ENCODE results near the gene FAAP20. TPM values are rescaled to one million over a fixed set of nuclear protein-coding genes. Genes with fewer than 3 reads are reported as not detected.

Gene FAAP20
- total RNA-seq, 1 experiment from 2014 or later: 36.3 TPM

DNA sequence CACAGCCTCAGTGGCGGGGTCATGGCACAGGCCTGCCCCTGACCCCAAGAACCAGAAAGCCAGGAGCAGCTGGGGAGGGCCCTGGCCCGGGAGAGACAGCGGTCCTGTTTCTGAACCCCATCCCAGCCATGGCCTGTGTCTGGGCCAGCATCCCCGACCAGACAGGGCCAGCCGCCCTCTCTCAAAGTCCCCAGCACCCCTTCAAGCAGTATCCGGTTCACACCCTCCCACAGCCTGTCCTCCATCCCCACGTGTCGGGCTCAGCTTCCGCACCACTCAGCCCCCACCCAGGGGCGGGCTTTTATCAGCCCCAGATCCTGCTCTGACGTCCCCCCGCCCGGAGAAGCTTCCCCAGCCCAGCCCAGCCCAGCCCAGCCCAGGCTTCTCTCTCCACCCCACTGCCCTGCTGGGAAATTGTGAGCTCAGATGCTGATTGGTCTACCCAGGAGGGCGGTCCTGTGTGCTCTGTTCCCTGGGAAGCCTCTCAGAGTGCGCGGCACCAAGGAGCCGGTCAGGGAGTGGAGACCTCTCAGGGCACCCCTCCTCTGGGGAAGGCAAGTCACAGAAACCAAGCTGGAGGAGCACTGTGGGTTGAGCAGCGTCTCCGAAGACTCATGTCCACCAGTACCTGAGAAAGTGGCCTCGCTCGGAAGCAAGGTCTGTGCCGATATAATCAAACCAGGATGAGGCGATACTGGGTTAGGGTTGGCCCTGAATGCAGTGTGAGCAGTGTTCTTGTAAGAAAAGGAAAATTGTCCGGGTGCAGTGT is 4.7 kb upstream of the FAAP20 start:
- Mint-ChIP-seq H3K36me3 (ENCODE audit: insufficient read depth, unreplicated experiment) (peaks cover 19% of the 10 kb centered on the region), H3K4me3 (ENCODE audit: low read depth, unreplicated experiment) (peak overlapping the region; percentile 77), H3K9me3 (ENCODE audit: low read depth, unreplicated experiment) (no peaks in the 10 kb centered on the region), H3K27me3 (ENCODE audit: unreplicated experiment) (no peaks in the 10 kb centered on the region), H3K27ac (ENCODE audit: unreplicated experiment) (peak overlapping the region; percentile 71), H3K4me1 (ENCODE audit: low read depth, unreplicated experiment) (no peaks in the 10 kb centered on the region)
- peak; percentile 72 for DNase-seq
- intact Hi-C loops (cut with micrococcal nuclease; ENCODE audit: unreplicated experiment): loop anchor here (5.0 to 10.0 kb wide), 3 partner anchors 113 to 346 kb away; no protein-coding TSS in a partner anchor
- CTCF ChIA-PET: interaction anchor here (0.6 to 1.4 kb wide), 8 partner anchors 9 to 518 kb away, joined by 3 to 6 read pairs (median 3); partner anchors contain the start of genes MORN1, PANK4 and RER1
- no TSS peak for BruUV-seq (replicated peaks)
- TF ChIP-seq, protein P1, sequence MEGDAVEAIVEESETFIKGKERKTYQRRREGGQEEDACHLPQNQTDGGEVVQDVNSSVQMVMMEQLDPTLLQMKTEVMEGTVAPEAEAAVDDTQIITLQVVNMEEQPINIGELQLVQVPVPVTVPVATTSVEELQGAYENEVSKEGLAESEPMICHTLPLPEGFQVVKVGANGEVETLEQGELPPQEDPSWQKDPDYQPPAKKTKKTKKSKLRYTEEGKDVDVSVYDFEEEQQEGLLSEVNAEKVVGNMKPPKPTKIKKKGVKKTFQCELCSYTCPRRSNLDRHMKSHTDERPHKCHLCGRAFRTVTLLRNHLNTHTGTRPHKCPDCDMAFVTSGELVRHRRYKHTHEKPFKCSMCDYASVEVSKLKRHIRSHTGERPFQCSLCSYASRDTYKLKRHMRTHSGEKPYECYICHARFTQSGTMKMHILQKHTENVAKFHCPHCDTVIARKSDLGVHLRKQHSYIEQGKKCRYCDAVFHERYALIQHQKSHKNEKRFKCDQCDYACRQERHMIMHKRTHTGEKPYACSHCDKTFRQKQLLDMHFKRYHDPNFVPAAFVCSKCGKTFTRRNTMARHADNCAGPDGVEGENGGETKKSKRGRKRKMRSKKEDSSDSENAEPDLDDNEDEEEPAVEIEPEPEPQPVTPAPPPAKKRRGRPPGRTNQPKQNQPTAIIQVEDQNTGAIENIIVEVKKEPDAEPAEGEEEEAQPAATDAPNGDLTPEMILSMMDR (IDR thresholded peaks at IDR 0.05; ENCODE audit: unreplicated experiment): no peak

DNA sequence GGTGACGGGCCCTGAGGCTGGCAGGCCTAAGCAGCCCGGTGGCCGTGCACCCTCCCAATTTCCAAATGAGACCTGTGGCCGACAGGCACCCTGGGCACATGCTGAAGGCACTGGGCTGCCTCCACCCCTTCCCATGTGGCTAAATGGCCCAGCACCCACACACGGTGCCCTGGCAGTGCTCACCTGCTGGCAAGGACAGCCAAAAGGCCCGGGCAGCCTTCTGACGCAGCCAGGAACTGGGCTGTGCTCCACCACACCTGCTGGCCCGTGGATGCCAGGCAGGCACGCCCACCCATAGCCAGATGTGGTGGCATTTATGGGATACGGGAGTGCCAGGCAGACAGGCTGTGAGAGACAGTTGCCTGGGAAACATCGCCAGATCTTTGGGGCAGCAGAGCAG is 4.0 kb upstream of the FAAP20 start:
- TF ChIP-seq, protein P1 (IDR thresholded peaks at IDR 0.05; ENCODE audit: unreplicated experiment): no peak
- CTCF ChIA-PET: interaction anchor here (0.6 to 0.9 kb wide), 4 partner anchors 36 to 517 kb away, joined by 3 to 4 read pairs (median 3); partner anchors contain the start of genes MORN1 and RER1
- Mint-ChIP-seq H3K9me3 (ENCODE audit: low read depth, unreplicated experiment) (no peaks in the 10 kb centered on the region), H3K27me3 (ENCODE audit: unreplicated experiment) (no peaks in the 10 kb centered on the region), H3K36me3 (ENCODE audit: insufficient read depth, unreplicated experiment) (peaks cover 25% of the 10 kb centered on the region), H3K4me3 (ENCODE audit: low read depth, unreplicated experiment) (peak overlapping the region; percentile 77), H3K27ac (ENCODE audit: unreplicated experiment) (no peak overlapping the region), H3K4me1 (ENCODE audit: low read depth, unreplicated experiment) (no peaks in the 10 kb centered on the region)
- DNase-seq: no peak
- no TSS peak for BruUV-seq (replicated peaks)
- intact Hi-C loops (cut with micrococcal nuclease; ENCODE audit: unreplicated experiment): loop anchor here (5.0 to 10.0 kb wide), 3 partner anchors 114 to 346 kb away; no protein-coding TSS in a partner anchor

DNA sequence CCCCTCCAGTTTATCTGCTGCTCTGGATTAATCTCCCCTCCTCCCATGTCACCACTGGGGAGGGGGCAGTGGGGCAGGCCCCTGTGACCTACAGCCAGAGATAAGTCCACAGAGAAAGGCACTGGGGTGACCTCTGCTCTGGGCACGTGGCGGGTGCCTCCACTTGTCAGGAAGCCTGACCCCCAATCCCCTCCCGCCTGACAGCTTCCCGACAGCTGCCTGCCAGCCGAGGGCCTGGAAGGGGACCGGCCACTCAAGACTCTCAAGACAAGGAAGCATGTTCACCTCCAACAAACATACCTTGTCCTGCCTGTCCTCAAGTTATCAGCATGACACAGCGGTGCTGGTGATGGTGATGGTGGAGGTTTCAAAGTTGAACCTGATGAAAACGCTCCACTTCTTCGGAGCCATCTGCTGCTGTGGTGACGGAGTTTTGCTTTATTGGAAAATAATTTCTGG is 3.2 kb upstream of the FAAP20 start:
- BruUV-seq (replicated peaks): no TSS peak
- H3K4me3 Mint-ChIP-seq (ENCODE audit: low read depth, unreplicated experiment): no peak overlapping the region
- intact Hi-C loops (cut with micrococcal nuclease; ENCODE audit: unreplicated experiment): loop anchor here (5.0 to 10.0 kb wide), 3 partner anchors 115 to 347 kb away; no protein-coding TSS in a partner anchor
- H3K27me3 Mint-ChIP-seq (ENCODE audit: unreplicated experiment): no peaks in the 10 kb centered on the region
- DNase-seq: no peak
- H3K36me3 Mint-ChIP-seq (ENCODE audit: insufficient read depth, unreplicated experiment): peaks cover 21% of the 10 kb centered on the region
- no peak overlapping the region for H3K27ac Mint-ChIP-seq (ENCODE audit: unreplicated experiment)
- TF ChIP-seq, protein P1 (IDR thresholded peaks at IDR 0.05; ENCODE audit: unreplicated experiment): no peak
- no peaks in the 10 kb centered on the region for H3K4me1 Mint-ChIP-seq (ENCODE audit: low read depth, unreplicated experiment)
- H3K9me3 Mint-ChIP-seq (ENCODE audit: low read depth, unreplicated experiment): no peaks in the 10 kb centered on the region
- CTCF ChIA-PET: no interaction called here

DNA sequence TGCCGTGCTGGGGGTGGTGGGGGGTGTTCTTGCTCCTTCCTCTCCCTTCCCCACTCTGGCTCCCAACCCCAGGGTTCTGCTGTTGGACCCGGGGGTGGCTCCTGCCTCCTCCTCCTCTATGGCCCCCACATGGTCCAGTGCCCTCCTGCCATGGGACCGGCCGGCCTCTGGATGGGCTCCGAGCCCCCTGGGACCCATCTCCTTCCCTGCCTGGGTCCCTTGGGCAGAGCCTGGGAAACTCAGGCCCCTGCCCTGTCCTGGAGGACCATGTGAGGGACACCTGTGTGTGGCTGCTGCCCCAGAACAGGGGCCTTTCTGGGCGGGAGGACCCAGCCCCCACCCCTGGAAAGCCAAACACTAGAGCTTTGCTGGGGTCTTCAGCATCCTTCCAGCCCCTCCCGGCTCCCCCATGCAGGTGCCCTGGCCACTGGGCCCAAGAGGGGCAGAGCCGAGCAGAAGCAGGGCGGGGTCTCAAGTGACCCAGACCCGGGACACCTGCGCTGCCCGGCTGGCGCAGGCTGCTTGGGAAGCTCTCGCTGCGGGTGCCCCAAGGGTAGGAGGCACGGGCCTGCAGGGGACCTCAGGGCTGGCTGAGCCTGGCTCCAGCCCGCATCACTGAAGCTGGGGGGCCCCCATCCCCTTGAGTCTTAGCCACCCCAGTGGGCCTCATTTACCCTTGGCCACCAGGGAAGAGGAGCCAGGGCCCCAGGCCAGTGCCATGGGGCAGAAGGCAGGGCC is 2.5 kb upstream of the FAAP20 start:
- no peak overlapping the region for H3K4me3 Mint-ChIP-seq (ENCODE audit: low read depth, unreplicated experiment)
- H3K9me3 Mint-ChIP-seq (ENCODE audit: low read depth, unreplicated experiment): no peaks in the 10 kb centered on the region
- DNase-seq: no peak
- no TSS peak for BruUV-seq (replicated peaks)
- peaks cover 21% of the 10 kb centered on the region for H3K36me3 Mint-ChIP-seq (ENCODE audit: insufficient read depth, unreplicated experiment)
- H3K27me3 Mint-ChIP-seq (ENCODE audit: unreplicated experiment): no peaks in the 10 kb centered on the region
- TF ChIP-seq, protein P1 (IDR thresholded peaks at IDR 0.05; ENCODE audit: unreplicated experiment): no peak
- intact Hi-C loops (cut with micrococcal nuclease; ENCODE audit: unreplicated experiment): loop anchor here (5.0 to 10.0 kb wide), 3 partner anchors 115 to 348 kb away; no protein-coding TSS in a partner anchor
- CTCF ChIA-PET: no interaction called here
- H3K4me1 Mint-ChIP-seq (ENCODE audit: low read depth, unreplicated experiment): no peaks in the 10 kb centered on the region
- no peak overlapping the region for H3K27ac Mint-ChIP-seq (ENCODE audit: unreplicated experiment)

Measured in Calu3 (cell line).